ENCODE data around the gene CLDN11. TPM values are rescaled to one million over a fixed set of nuclear protein-coding genes. Genes with fewer than 3 reads are reported as not detected.

The CLDN11 gene
- total RNA-seq, 1 experiment from 2014 or later: not detected

DNA sequence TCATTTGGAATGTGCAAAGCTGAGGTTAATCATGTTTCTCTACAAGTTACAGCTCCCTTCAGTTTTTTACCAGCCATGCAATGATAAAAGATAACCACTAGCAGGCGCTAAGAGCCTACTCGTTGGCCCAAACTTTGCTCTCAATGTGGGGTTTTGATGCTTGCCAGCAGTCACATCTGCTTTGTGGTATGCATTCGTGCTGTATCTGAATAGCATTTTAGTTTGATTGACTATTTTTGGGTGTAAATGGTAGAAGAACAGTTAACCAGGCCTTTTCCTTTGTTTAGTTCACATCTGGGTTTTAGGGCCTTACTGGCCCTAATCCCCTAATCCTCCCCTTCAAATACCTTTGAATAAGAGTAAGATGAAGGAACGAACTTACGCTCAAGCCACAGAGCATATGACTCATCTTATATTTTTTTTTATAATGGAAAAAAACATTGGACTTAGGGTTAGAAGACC, 4.4 kb upstream of the CLDN11 start:
- intact Hi-C loops (cut with micrococcal nuclease): loop anchor here (1.0 to 5.0 kb wide), 5 partner anchors 85 to 552 kb away; no protein-coding TSS in a partner anchor
- no TSS peak for BruUV-seq (replicated peaks)
- no peaks in the 10 kb centered on the region for H3K36me3 Mint-ChIP-seq (ENCODE audit: insufficient read depth, unreplicated experiment)
- DNase-seq (ENCODE audit: unreplicated experiment): peak; percentile 78
- TF ChIP-seq CTCF (IDR thresholded peaks at IDR 0.05; ENCODE audit: unreplicated experiment): peak; percentile 95
- H3K4me1 Mint-ChIP-seq (ENCODE audit: insufficient read depth, unreplicated experiment): peaks cover 9% of the 10 kb centered on the region
- POLR2A ChIA-PET: interaction anchor here (0.7 to 6.6 kb wide), 8 partner anchors 27 to 455 kb away, joined by 3 to 63 read pairs (median 4); partner anchors contain the start of gene RPL22L1
- peak overlapping the region; percentile 39 for H3K27ac Mint-ChIP-seq (ENCODE audit: low read depth, unreplicated experiment)
- CTCF ChIA-PET: interaction anchor here (0.6 to 15.5 kb wide), 57 partner anchors 9 to 443 kb away, joined by 3 to 435 read pairs (median 4); partner anchors contain the start of gene PHC3
- H3K9me3 Mint-ChIP-seq (ENCODE audit: unreplicated experiment): no peaks in the 10 kb centered on the region
- no peaks in the 10 kb centered on the region for H3K27me3 Mint-ChIP-seq (ENCODE audit: insufficient read depth, unreplicated experiment)
- H3K4me3 Mint-ChIP-seq (ENCODE audit: unreplicated experiment): no peak overlapping the region

DNA sequence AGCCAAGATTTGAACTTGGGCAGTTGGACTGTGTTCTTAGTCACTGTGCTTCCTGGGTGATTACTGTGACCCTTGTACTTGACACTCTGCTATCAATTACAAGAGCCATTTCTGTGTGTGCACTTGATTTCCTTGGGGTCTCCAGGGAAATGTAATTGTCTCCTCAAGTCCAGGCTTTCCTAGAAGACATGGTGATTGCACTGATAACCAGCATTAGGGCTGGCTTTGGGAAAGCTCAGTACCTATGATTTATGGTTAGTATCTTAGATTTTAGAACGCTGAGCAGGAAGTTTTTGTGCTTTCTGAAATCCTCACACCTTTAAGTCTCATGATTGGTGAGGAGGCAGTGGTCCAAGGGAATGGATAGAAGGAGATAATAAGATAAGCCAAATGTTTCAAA, 1.6 kb upstream of the CLDN11 start:
- no peak overlapping the region for H3K4me3 Mint-ChIP-seq (ENCODE audit: unreplicated experiment)
- H3K27ac Mint-ChIP-seq (ENCODE audit: low read depth, unreplicated experiment): no peak overlapping the region

DNA sequence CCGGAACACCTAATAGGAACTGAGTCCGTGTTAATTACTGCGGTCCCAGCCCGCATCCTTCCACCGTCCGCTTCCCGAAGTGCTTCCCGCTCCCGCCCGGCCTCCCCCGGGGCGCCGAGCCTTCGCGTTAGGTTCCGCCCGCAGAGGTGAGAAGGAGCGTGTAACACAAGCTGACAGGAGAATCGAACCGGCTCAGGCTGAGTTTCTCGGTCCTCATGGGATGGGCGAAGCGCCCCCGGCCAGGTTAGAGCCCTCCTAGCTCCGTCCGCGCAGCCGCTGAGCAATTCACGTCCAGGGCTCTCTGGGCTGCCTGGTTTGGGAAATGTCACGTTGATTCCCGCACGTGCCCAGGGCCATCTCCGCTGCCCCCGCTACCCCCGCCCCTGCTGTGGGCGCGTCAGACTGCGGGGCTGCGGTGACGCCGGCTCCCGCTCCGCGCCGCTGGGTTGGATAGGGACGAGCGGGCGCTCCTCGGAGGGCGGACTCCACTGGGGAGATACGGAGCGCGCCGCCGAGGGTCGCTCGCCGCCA, 954 bp downstream of the CLDN11 start:
- DNase-seq (ENCODE audit: unreplicated experiment): no peak
- Mint-ChIP-seq H3K36me3 (ENCODE audit: insufficient read depth, unreplicated experiment) (no peaks in the 10 kb centered on the region), H3K4me1 (ENCODE audit: insufficient read depth, unreplicated experiment) (peaks cover 2% of the 10 kb centered on the region), H3K4me3 (ENCODE audit: unreplicated experiment) (no peak overlapping the region), H3K27me3 (ENCODE audit: insufficient read depth, unreplicated experiment) (no peaks in the 10 kb centered on the region), H3K9me3 (ENCODE audit: unreplicated experiment) (no peaks in the 10 kb centered on the region), H3K27ac (ENCODE audit: low read depth, unreplicated experiment) (no peak overlapping the region)
- BruUV-seq (replicated peaks): no TSS peak
- TF ChIP-seq CTCF (IDR thresholded peaks at IDR 0.05; ENCODE audit: unreplicated experiment): no peak
- ChIA-PET POLR2A (no interaction called here), CTCF (interaction anchor here (2.0 to 15.5 kb wide), 3 partner anchors 77 to 429 kb away, joined by 7 to 435 read pairs (median 85); no protein-coding TSS in a partner anchor)
- intact Hi-C loops (cut with micrococcal nuclease): no loop called here

More for the DNA sequence above, 1.6 kb upstream of the CLDN11 start:
- peaks cover 9% of the 10 kb centered on the region for H3K4me1 Mint-ChIP-seq (ENCODE audit: insufficient read depth, unreplicated experiment)
- no peak for DNase-seq (ENCODE audit: unreplicated experiment)
- intact Hi-C loops (cut with micrococcal nuclease): no loop called here
- H3K36me3 Mint-ChIP-seq (ENCODE audit: insufficient read depth, unreplicated experiment): no peaks in the 10 kb centered on the region
- no peak for TF ChIP-seq CTCF (IDR thresholded peaks at IDR 0.05; ENCODE audit: unreplicated experiment)
- ChIA-PET POLR2A (interaction anchor here (0.7 to 1.2 kb wide), 3 partner anchors 272 to 665 kb away, joined by 3 to 5 read pairs (median 3); no protein-coding TSS in a partner anchor), CTCF (interaction anchor here (0.6 to 15.5 kb wide), 8 partner anchors 10 to 432 kb away, joined by 3 to 435 read pairs (median 5); no protein-coding TSS in a partner anchor)
- BruUV-seq (replicated peaks): no TSS peak
- H3K27me3 Mint-ChIP-seq (ENCODE audit: insufficient read depth, unreplicated experiment): no peaks in the 10 kb centered on the region
- H3K9me3 Mint-ChIP-seq (ENCODE audit: unreplicated experiment): no peaks in the 10 kb centered on the region

- H3K27me3 Mint-ChIP-seq (ENCODE audit: insufficient read depth, unreplicated experiment): no peaks in the 10 kb centered on the region
- H3K36me3 Mint-ChIP-seq (ENCODE audit: insufficient read depth, unreplicated experiment): no peaks in the 10 kb centered on the region
- POLR2A ChIA-PET: no interaction called here
- no peak for TF ChIP-seq CTCF (IDR thresholded peaks at IDR 0.05; ENCODE audit: unreplicated experiment)
- H3K27ac Mint-ChIP-seq (ENCODE audit: low read depth, unreplicated experiment): no peak overlapping the region
- H3K9me3 Mint-ChIP-seq (ENCODE audit: unreplicated experiment): no peaks in the 10 kb centered on the region
- intact Hi-C loops (cut with micrococcal nuclease): no loop called here
- H3K4me1 Mint-ChIP-seq (ENCODE audit: insufficient read depth, unreplicated experiment): no peaks in the 10 kb centered on the region
- H3K4me3 Mint-ChIP-seq (ENCODE audit: unreplicated experiment): no peak overlapping the region
- DNase-seq (ENCODE audit: unreplicated experiment): no peak
- CTCF ChIA-PET: interaction anchor here (15.5 kb wide), 1 partner anchor 392 kb away, joined by 435 read pairs; no protein-coding TSS in a partner anchor
- no TSS peak for BruUV-seq (replicated peaks)
Measured at GRCh38 chr3:170420307-170420821, 1.7 kb downstream of the CLDN11 start.

Measured in MCF 10A (cell line).